Measurements from ENCODE around the gene TP53AIP1.

The TP53AIP1 gene

GRCh38 chr11:128886406-128887124 lies 56.1 kb downstream of the TP53AIP1 start:
- no peak for DNase-seq
